Measurements from ENCODE around the gene PTGR3.

Gene PTGR3

DNA sequence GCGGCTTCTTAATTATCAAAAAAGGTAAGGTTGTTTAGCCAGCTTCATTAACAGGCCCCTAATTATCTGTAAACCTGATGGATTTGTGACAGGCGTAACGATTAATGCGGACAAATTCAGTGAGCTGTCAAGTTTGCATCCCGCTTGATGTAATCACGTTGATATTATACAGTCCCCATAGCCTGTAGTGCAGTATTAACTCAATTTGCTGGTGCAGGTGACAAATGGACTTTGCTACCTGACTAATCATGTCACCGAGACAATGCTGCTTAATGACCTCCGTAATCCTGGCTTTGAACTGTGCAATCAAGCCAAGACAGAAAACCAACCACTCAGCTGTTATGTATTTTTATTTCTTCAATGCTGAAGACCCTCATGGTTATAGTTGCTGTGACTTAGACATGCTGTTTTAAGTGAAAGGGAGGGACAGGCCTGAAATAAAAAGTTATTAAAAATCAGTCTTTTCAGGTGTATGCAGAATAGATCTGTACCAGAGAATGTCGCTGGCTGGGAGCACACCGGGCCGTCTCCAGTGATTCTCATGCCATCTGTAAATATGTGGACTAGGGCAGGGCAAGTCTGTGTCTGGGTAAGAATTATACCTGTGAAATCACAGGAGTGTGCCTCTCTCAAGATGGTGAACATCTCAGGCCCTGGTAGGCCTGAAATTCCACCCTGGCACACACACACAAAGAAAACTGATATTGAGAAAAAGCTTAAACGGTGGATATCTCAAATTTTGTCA lies 6.0 kb upstream of the PTGR3 start:
- no peak for DNase-seq (ENCODE audit: low read depth in 2 of 2)

DNA sequence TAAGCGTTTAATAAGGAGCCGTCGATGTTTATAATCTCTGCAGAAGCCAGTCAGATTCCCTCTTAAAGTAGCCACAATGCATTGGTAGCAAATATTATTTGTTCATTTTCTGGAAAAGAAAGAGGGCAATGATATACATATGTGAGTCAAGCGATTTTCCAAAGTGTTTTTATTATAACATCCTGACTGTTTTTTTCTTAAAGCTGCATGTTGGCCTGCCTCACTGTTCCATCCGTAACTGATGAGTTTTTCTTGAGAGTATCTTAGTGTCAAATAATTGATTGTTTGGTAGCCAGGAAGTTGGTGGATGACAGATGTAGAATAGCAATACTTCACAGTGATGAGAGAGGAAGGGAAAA lies 5.4 kb upstream of the PTGR3 start:
- no peak for DNase-seq (ENCODE audit: low read depth in 2 of 2)

DNA sequence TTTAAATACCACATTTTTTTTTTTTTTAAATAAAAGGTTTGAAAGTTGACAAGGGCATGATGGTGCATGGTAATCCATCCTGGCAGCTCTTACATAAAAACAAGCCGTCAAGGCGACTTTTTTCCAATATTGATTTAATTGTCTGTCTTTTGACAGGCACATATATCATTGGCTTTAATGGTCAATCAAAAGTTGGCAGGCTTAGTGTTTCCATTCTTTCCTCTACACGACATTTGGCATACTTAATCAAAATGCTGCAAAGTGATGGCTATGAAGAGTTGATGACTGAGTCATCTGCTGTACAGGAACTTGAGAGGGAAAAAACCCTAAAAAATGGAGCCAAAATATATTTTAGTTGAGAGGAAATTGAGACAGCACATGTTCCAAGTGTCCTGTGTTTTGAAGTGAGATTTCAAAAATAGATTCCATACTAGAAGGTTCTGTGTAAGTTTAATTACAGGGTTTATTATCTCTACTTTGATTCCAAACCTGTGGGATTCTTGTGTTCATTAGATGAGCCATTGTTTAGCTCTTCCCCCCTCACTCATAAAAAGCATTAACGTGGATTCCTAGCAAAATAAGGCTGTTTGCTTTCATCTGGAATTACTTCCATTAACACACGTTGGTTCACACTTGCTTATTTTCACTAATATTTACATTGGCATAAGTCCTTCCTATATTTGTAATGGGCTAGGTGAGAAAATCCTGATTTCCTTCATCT lies 4.8 kb upstream of the PTGR3 start:
- no peak for DNase-seq (ENCODE audit: low read depth in 2 of 2)

DNA sequence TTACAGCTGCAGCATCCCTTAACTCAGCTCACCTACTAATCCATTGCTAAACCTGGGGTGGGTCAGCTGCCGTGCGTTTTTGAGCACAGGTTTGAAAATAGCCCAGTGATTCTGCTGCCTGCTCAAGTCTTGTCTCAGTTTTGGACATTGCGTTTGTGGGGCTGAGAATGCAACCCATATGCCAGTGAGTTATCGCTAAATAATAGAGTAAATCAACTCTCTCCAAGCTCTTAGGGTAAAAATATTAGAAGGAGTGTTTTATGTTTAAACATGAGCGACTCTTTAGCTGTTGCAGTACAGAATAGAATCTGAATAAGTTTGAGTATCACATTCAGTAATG lies 3.8 kb upstream of the PTGR3 start:
- DNase-seq (ENCODE audit: low read depth in 2 of 2): no peak

DNA sequence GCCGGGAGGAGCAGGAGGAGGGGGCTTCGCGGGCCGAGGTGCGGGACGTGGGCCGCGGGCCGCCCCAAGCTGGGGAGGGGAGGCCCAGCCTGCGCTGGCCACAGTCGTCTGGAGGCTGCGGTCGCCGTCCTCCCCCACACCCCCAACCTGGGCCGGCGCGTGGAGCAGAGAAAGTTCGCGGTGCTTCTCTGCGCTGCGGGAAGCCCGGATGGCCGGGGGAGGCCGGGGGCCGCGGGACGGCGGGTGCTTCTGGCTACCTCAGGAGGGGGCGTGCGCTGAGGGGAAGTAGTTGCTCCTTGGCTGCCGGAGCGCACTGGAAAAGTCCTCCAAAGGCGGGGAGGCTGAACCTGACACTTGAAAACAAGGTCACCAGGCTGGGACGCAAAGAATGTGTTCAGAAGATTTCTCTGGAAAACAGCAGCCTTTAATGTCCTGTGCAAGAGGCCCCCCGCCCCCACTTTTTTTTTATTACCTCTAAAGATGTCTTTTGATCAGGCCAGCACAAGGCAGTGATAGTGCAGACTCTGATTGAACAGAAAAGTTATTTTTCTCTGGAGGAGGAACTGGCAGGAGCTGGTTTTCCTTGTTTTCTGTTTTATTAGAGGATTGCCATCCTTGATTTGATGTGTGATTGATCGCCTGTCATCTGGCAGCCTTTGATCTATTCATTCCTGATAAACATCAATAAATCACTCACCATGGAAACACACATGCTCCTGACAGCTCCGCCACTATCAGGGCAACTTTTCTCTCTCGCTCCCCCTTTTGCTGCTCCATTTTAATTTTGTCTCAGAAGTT lies 3.2 kb upstream of the PTGR3 start:
- DNase-seq (ENCODE audit: low read depth in 2 of 2): no peak

DNA sequence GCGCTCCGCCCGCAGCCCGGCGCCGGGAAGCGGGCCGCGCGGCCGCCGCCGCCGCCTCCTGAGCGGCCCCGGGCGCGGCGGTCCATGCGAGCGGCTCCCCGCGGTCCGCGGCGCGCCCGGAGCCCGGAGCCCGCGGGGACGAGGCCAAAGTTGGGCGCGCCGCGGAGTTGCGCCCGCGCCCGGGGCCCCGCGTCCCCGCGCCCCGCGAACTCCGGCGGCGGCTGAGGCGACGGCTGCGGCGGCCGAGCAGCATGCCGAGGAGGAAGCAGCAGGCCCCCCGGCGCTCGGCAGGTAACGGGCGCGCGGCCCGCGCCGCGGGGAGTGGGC lies 2.6 kb upstream of the PTGR3 start:
- DNase-seq (ENCODE audit: low read depth in 2 of 2): no peak

DNA sequence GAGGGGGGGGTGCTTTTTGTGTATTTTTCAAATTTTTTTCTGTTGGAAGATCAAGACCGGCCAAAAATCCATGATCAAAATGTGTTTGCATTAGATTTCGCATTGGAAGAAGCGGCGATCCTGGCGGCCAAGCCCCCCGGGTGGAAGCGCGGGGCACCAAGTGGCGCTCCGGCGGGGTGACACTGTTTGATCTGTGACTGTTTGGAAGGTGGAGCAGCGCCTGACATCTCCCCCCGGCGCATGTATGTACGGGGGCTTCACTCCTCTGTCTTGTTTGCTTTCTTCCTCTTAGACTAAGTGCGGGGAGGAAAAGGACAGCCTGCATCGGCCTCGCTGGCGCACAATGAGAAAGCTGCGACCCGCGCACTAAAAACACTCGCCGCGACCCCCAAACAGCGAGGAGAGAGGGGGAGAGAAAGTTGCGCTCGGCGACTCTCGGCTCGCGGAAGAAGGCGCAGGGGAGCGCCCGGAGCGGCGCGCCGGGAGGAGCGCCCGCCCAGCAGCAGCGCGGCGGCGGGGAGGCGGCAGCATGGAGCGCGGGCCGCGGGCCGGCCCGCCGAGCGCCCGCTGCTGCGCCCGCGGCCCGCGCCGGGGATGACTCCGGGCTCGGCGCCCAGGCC lies 2.2 kb upstream of the PTGR3 start:
- no peak for DNase-seq (ENCODE audit: low read depth in 2 of 2)

DNA sequence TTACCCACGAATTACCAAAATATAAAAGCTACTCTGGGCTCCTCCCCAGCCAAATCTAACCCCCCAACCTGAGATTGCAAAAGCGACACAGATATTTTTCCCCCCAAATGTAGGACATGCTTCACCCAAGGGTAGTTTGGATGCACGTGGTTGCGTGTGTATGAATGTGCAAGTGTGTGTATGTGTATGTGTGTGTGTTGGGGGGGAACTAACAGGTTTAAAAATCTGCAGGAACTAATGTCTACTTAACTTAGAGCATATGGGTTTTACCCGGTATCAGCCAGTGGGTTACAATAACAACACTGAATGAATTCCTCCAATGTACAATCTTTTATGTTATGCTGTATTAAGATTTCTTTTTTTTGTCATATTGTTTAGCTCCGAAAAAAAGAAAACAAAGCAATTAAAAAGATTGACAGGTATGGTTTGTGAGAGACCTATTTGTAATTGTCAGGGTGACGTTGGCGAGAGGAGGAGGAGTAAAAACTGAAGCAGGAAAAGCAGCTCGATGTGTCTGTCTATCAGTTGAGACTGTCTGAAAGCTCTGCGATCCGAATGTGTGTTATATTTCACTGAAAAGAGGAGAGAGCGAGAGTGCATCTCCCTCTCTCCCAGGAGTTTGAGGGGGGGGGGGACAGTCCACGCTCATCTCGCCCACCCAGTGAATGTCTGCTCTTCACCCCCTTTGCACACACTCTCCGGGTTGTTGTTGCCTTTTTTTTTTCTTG lies 1.5 kb upstream of the PTGR3 start, which contains the start of gene TSHZ1:
Gene TSHZ1 (plus strand): TSS at position 524 of the 728 bp plus-strand sequence. CDS start 1,080 bp downstream, outside the sequence.
- no peak for DNase-seq (ENCODE audit: low read depth in 2 of 2)

DNA sequence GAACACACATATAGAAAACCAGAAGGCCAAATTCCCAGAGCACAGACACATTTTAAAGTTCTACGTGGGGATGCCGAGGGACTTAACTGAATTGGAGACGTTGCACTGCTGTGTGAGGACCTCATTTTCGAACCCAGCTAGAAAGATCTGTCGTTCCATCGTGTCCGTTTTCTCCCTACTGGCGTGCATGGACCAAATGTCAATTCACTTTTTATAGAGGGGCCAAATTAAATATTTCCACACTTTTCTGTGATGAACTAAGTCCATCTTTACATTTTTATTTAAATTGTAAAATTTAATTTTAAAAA lies 966 bp upstream of the PTGR3 start:
- no peak for DNase-seq (ENCODE audit: low read depth in 2 of 2)

DNA sequence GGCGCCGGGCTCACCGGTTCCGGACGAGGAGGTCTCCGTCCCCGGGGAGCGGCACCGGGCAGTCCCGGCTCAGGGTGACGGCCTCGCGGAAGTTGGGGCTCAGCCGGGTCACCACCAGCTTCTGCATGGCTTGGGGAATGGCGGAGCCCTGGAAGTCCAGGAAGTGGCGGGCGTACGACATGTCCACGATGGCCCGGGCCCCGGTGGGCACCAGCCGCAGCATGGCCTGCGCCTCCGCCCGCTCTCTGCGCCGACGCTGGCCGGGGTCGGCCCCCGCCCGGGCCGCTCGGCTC lies 157 bp downstream of the PTGR3 start:
- DNase-seq (ENCODE audit: low read depth in 2 of 2): no peak

DNA sequence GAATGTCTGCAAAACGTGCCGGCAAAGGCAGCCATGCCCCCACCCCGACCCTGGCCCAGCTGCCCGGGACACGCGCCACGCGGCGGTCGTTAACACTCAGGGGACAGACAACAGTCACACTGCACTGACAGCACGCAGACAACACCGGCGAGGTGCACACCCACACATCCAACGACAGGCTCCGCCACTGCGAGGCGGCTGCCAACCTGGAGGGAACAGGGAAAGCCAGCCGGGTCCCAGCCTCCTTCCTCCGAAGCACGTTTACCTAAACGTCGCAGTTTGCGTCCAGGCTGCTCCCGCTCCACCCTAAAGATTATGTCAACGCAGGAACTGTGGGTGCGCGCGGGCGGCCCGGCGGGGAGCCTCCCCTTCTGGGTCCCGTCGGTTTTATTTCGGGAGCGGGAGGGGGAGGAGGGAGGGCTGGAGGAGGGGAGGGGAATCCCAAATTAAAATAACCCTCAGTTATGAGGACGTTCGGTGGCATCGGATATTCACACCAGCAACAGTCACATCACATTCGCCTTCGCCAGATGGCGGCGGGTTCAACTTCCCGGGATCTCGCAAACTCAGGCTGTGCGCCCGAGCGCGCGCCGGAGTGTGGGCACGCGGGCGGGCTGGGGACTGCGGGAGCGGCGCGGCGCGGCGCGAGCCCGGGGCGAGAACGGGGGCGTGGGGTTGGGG lies 644 bp downstream of the PTGR3 start:
- DNase-seq (ENCODE audit: low read depth in 2 of 2): no peak

DNA sequence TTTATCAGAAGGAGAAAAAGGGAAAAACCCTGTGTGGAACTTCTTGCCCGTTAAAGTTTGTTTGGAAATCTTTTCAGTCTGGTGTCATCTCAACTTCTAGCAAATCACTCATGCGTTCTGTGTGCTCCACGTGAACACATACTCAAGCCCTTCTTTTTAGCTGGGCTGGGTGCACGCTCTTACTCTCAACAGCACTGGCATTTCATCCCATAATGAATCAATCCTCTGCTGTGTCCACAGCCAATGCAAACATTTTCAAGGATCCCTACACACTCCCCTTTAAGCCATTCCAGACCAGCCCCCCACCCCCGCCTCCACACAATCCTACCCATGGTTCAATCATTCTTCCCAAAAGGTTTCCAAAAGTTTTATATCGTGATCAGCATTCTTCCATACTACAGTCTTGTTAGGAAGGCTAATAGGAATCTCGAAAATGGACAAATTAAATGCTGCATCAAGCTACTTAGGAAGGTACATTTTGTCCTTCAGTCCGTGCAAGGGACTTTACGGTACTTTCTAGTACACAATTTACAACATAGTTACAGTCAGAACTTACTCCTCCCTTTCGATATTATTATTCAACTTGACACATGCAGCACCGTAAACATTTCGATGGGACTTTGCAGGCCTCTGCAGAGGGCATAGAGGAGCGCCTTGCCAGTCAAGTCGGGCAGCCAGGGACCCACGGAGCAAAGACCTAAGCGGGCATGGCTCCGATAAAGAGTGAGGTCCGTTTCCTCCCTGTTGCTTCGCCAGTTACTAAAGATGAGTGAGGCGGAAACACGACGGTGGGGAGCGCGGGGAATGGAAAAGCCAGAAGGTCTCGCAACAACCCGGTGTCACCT lies 1.4 kb downstream of the PTGR3 start:
- DNase-seq (ENCODE audit: low read depth in 2 of 2): no peak

DNA sequence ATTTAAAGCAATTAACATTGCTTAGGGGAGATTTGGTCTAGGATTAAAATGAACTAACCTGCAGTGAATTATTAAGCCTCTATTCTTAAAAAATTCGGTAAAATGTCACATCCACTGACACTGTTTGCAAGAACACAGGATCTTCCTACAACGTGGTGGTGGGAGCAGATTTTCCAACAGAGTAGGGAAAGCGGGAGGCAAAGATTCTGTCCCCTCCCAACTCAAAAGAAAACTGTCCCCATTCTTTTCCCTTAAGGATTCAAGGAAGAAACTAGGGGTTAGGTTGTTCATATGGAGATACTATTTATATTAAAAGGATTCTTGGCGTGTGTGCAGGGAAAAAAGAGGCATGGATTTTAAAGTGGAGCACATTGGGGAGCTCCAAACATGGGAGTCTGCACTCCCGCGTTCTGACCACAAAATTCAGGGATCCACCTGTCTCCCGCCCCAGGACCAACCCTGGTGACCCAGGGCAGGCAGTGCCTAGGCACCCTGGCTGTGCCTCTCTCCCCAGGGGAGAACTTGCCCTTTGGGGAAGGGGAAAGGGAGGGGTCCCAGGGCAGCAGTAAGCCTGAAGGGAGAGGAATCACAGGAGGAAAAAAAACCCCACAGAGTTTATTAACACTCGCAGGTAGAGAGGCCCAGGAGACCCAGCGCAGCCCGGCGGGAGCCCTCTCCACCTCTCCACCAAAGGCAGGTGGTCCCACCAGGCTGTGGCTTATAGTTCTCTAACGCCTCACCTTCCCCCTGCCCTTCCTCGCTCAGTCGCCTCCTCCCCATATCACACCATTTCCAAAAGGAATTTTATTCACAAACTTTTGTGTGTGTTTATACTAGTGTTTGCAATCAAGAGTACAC lies 2.3 kb downstream of the PTGR3 start:
- DNase-seq (ENCODE audit: low read depth in 2 of 2): no peak

DNA sequence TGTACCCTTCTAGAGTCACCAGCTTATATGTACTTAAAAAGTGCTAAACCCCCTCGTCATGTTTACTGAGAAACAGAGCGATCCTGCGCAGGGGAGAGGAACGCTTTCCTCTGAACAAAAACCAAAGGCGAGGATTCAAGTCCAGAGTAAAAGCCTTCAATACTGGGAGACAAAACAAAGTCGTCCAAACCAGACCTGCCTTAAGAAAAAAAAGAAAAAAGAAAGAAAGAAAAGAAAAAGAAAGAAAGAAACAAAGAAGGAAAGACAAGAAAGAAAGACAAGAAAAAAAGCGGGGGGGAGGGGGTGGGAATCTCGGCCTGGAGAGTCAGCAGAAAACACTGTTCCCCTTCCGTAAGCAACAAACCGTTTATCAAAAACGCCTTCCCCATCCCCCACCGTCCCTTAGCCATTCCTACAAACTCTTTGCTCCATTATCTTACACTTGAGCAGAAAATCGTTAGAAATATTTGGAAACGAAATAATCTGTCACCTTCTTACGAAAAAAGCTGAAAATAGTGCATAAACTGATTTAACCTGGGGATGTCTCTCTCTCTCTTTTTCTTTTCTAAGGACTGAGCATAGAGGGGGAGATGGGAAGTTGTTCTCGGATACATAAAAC lies 3.3 kb downstream of the PTGR3 start:
- DNase-seq (ENCODE audit: low read depth in 2 of 2): no peak

DNA sequence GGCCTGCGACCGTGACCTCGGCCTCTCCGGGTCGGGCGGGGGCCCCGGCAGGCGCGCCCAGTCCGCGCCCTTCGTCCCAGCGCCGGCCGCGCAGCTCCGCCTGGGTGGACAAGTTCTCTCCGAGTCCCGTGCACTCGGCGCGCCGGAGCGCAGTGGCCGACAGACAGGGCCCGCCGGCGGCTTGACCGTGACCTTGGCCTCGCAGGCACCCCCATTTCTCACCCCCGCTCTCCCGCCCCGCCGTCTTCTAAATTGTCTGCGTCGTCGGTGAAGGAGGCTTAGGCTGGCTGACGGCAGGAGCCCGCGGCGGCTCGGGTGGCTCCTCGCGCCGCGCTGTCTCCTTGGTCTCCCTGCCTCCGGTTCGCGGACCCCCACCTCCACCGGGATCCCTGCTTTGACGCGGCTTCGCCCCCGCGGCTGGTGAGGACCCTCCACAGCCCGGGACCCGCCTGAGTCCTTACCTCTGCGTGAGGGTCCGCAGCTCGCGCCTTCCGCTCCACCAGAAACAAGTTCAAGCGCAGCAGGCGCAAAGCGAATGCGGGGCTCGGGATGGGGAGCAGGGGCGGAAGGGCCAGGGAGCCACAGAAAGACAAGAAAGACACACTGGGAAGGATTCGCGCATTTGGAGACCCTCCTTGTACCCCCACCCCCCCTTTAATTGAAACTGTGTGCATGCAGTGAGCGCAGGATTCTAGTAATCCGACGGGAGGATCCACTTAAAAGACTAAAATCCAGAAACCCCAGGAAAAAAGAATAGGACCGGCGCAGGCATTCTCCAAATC lies 4.0 kb downstream of the PTGR3 start:
- no peak for DNase-seq (ENCODE audit: low read depth in 2 of 2)

DNA sequence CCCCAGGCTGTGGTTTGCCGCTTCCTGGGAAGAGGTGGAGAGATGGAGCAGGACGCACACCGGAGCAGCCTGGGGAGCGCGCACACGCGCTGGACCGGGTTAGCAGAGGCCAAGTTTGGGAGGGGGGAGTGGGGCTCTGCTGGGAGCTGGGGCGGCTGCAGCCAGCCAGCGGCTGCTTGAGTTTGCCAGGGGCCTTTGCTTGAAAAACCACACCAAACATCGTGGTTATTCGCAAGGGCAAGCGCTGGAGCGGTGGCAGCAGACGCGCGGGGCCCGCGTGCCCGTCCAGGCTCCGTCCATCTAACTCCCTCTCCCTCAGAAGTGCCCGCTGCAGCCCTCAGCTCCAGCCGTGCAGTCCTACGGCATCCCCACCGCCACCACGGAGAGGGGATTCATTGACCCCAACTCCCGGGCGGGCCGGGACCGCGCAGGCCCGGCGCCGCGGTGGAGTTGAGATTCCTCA lies 4.6 kb downstream of the PTGR3 start:
- DNase-seq (ENCODE audit: low read depth in 2 of 2): no peak

DNA sequence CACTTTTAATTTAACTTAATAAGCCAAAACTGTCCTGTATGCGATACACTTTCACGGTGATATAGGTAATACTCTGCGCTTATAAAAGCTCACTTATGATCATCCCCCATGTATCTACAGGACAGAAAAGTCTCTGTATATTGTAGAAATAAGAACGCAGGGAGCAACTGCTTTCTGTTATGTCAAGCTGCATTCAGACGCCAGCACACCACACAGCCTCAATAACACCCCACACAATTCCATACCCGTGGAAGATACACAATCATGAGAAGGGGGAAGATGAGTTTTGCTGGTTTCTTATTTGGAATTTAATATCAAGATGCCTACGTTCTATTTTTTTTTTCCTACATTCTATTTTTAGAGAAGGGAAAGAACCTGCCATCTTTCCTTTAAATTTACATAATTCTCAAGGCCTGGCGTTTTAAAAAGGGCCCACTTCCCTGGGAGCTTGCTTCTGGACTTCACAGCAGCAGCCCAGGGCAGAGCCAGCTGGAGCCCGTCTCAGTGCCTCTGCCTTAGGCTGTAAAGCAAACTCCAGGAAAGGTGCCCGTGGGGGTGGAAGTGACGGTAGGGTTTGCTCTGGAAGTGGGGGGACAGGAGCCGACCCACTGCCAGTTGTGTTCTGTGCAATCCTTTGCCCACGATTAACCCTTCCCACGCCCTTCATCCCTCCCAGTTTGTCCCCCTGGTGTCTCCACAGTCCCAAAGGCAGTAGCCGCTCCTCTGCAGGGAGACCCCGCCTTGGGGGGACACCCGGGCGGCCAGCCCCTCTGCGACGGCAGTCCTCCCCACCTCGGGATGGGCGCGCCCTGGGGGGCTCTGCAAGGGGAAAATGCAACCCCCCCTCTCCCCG lies 5.3 kb downstream of the PTGR3 start:
- no peak for DNase-seq (ENCODE audit: low read depth in 2 of 2)
